ENCODE data around the gene RYR2.

The RYR2 gene

GRCh38 chr1:237457573-237457972 lies 415.6 kb downstream of the RYR2 start:
- no peak for TF ChIP-seq CTCF (IDR thresholded peaks at IDR 0.05; ENCODE audit: extremely low read depth, missing control alignments)
- DNase-seq (ENCODE audit: low spot score): no peak

GRCh38 chr1:237467320-237467719 lies 425.3 kb downstream of the RYR2 start:
- no peak for TF ChIP-seq CTCF (IDR thresholded peaks at IDR 0.05; ENCODE audit: extremely low read depth, missing control alignments)
- DNase-seq (ENCODE audit: low spot score): no peak

- no peak for TF ChIP-seq CTCF (IDR thresholded peaks at IDR 0.05; ENCODE audit: extremely low read depth, missing control alignments)
- DNase-seq (ENCODE audit: low spot score): no peak
These were observed 428.8 kb downstream of the RYR2 start for GRCh38 chr1:237470712-237471338.

GRCh38 chr1:237471377-237471776 lies 429.4 kb downstream of the RYR2 start:
- no peak for TF ChIP-seq CTCF (IDR thresholded peaks at IDR 0.05; ENCODE audit: extremely low read depth, missing control alignments)
- no peak for DNase-seq (ENCODE audit: low spot score)

- no peak for TF ChIP-seq CTCF (IDR thresholded peaks at IDR 0.05; ENCODE audit: extremely low read depth, missing control alignments)
- DNase-seq (ENCODE audit: low spot score): no peak
These were observed 430.0 kb downstream of the RYR2 start for GRCh38 chr1:237471956-237472355.

- no peak for DNase-seq (ENCODE audit: low spot score)
- no peak for TF ChIP-seq CTCF (IDR thresholded peaks at IDR 0.05; ENCODE audit: extremely low read depth, missing control alignments)
These were observed 431.9 kb downstream of the RYR2 start for GRCh38 chr1:237473854-237474253.

- no peak for TF ChIP-seq CTCF (IDR thresholded peaks at IDR 0.05; ENCODE audit: extremely low read depth, missing control alignments)
These were observed 436.1 kb downstream of the RYR2 start for GRCh38 chr1:237478082-237478481.

More at GRCh38 chr1:237478082-237478481, 436.1 kb downstream of the RYR2 start:
- DNase-seq (ENCODE audit: low spot score): no peak
